ENCODE measurements around the gene REXO1. TPM values are rescaled to one million over a fixed set of nuclear protein-coding genes. Genes with fewer than 3 reads are reported as not detected.

Gene REXO1
- total and polyA plus RNA-seq, 7 donors = 13.5 to 35.2 (median 20.3) TPM

- 67 to 74% (median 73%) methylated on average over 8 of the region's 8 CpGs for WGBS, 3 donors
- Histone ChIP-seq H3K4me3 (no peak overlapping the region), H3K36me3 (ENCODE audit: insufficient read depth in 1 of 2, low read depth in 1 of 2) (no peaks in the 10 kb centered on the region), H3K4me1 (no peaks in the 10 kb centered on the region), H3K27me3 (ENCODE audit: insufficient read depth in 3 of 3, low read length in 2 of 3) (peaks cover 0 to 61% (median 16%) of the 10 kb centered on the region in 3 donors), H3K27ac (no peak overlapping the region), H3K9me3 (no peaks in the 10 kb centered on the region)
- intact Hi-C loops (cut with DNase I) = loop anchor here in 1 of 2 donors (10.0 kb wide), 1 partner anchor 112 kb away; no protein-coding TSS in a partner anchor
- DNase-seq (no peak), ATAC-seq (no peak)
- TF ChIP-seq CTCF (IDR thresholded peaks at IDR 0.05) = no peak
Measured at GRCh38 chr19:1787116-1787515, 61.2 kb downstream of the REXO1 start.

DNA sequence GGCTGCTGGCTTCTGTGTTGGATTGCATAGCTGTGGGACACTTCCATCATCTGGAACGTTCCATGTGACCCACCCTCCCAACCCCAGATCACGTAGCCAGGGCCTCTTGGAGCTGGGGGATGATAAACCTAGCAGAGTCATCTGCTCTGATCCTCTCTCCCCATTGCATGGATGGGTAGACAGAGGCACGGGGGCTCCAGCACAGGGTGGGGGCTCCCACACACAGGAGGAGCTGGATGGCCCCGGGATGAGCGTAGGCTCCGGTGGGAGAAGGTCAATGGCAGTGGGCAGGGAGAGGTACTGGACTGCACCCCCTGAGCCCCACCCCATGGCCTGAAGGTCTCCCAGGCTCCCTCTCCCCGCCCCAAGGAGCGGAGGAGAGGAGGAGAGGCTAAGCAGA lies 61.6 kb downstream of the REXO1 start:
- Histone ChIP-seq H3K36me3 (ENCODE audit: insufficient read depth in 1 of 2, low read depth in 1 of 2) (no peaks in the 10 kb centered on the region), H3K4me1 (no peaks in the 10 kb centered on the region), H3K9me3 (peaks cover 4% of the 10 kb centered on the region), H3K27me3 (ENCODE audit: insufficient read depth in 3 of 3, low read length in 2 of 3) (peaks cover 0 to 61% (median 18%) of the 10 kb centered on the region in 3 donors), H3K27ac (no peak overlapping the region), H3K4me3 (no peak overlapping the region)
- 79 to 93% (median 84%) methylated on average over 8 of the region's 8 CpGs for WGBS, 3 donors
- DNase-seq (no peak), ATAC-seq (no peak)
- no peak for TF ChIP-seq CTCF (IDR thresholded peaks at IDR 0.05)
- intact Hi-C loops (cut with DNase I) = loop anchor here in 1 of 2 donors (10.0 kb wide), 1 partner anchor 112 kb away; no protein-coding TSS in a partner anchor

- no peak overlapping the region for H3K27ac ChIP-seq
- no peaks in the 10 kb centered on the region for H3K36me3 ChIP-seq (ENCODE audit: insufficient read depth in 1 of 2, low read depth in 1 of 2)
- TF ChIP-seq CTCF (IDR thresholded peaks at IDR 0.05) = no peak
- WGBS, 3 donors = 89 to 94% (median 92%) methylated on average over 14 to 19 of the region's 19 CpGs
- H3K4me3 ChIP-seq = no peak overlapping the region
- DNase-seq (no peak), ATAC-seq (no peak)
- H3K4me1 ChIP-seq = no peaks in the 10 kb centered on the region
- H3K27me3 ChIP-seq (ENCODE audit: insufficient read depth in 3 of 3, low read length in 2 of 3) = peaks cover 0 to 64% (median 25%) of the 10 kb centered on the region in 3 donors
- intact Hi-C loops (cut with DNase I) = loop anchor here in 1 of 2 donors (10.0 kb wide), 1 partner anchor 111 kb away; no protein-coding TSS in a partner anchor
- peaks cover 6% of the 10 kb centered on the region for H3K9me3 ChIP-seq
Measured at GRCh38 chr19:1785310-1785709, 63.0 kb downstream of the REXO1 start.

DNA sequence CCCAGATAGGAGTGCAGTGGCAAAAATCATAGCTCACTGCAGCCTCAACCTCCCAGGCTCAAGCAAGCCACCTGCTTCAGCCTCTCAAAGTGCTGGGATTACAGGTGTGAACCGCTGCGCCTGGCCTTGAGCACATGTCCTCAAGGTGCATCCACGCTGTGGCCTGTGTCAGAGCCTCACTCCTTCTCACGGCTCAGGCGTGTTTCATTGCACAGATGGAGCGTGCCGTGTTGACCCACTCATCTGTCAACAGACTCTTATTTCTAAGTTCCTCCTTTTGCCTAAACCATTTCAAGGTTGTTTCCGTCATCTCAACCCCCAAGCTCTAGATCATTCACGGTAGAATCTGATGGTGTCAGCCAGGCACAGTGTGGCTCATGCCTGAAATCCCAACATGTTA lies 64.4 kb downstream of the REXO1 start:
- WGBS, 3 donors = 80 to 86% (median 85%) methylated on average over 9 of the region's 9 CpGs
- H3K27ac ChIP-seq = no peak overlapping the region
- ATAC-seq = no peak
- peaks cover 6% of the 10 kb centered on the region for H3K9me3 ChIP-seq
- no peaks in the 10 kb centered on the region for H3K36me3 ChIP-seq (ENCODE audit: insufficient read depth in 1 of 2, low read depth in 1 of 2)
- no peak for TF ChIP-seq CTCF (IDR thresholded peaks at IDR 0.05)
- peaks cover 0 to 72% (median 32%) of the 10 kb centered on the region in 3 donors for H3K27me3 ChIP-seq (ENCODE audit: insufficient read depth in 3 of 3, low read length in 2 of 3)
- intact Hi-C loops (cut with DNase I) = loop anchor here in 1 of 2 donors (10.0 kb wide), 1 partner anchor 109 kb away; no protein-coding TSS in a partner anchor
- no peak for DNase-seq
- no peaks in the 10 kb centered on the region for H3K4me1 ChIP-seq
- no peak overlapping the region for H3K4me3 ChIP-seq

DNA sequence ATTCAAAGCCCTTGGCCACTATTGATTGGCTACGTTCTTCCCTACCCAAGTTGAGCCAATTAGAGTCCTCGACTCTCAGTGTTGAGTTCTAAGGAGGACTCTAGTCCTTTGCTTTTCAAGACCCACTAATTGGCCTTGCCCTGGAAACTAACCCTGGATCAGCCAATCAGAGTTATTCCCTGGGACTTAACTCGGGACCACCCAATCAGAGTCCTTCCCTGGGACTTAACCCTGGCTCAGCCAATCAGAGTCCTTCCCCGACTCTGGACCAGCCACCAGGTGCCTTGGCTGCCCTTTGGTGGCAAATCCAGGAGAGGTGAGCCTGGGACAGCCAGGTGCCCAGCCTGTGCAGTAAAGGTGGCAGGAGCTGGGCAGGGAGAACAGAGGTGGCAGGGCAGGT lies 64.9 kb downstream of the REXO1 start:
- ATAC-seq = no peak
- intact Hi-C loops (cut with DNase I) = loop anchor here in 1 of 2 donors (10.0 kb wide), 1 partner anchor 109 kb away; no protein-coding TSS in a partner anchor
- TF ChIP-seq CTCF (IDR thresholded peaks at IDR 0.05) = no peak
- Histone ChIP-seq H3K27me3 (ENCODE audit: insufficient read depth in 3 of 3, low read length in 2 of 3) (peaks cover 0 to 68% (median 36%) of the 10 kb centered on the region in 3 donors), H3K27ac (no peak overlapping the region), H3K36me3 (ENCODE audit: insufficient read depth in 1 of 2, low read depth in 1 of 2) (no peaks in the 10 kb centered on the region), H3K4me3 (no peak overlapping the region), H3K4me1 (no peaks in the 10 kb centered on the region), H3K9me3 (peaks cover 6% of the 10 kb centered on the region)
- 82 to 93% (median 88%) methylated on average over 4 of the region's 4 CpGs for WGBS, 3 donors
- no peak for DNase-seq

Data from psoas muscle (tissue), 8 donors.